SU-DHL-6 (cell line): ENCODE results near the gene ABCC4.

Experiments
- H2AFZ ChIP-seq: fragments of 200-600 bp; sonication (generic); 2 replicates; pipeline ENCODE4 v1.6.1; 2014; ENCODE audit warnings: low read depth, mild to moderate bottlenecking, moderate library complexity, mixed read lengths, antibody characterized with exemption, low read length; ENCODE audit not compliant: severe bottlenecking
- H3F3A ChIP-seq: fragments of 200-600 bp; shearing (Covaris generic); 2 replicates; pipeline ENCODE4 v1.6.0; 2016; ENCODE audit warnings: antibody characterized with exemption, mild to moderate bottlenecking; ENCODE audit not compliant: insufficient read depth
- H3K27ac ChIP-seq: fragments of 200-600 bp; sonication (generic); 2 replicates; pipeline ENCODE4 v1.5.1; 2016; ENCODE audit warnings: low read depth, mild to moderate bottlenecking, low read length, moderate library complexity, mixed read lengths
- H3K27me3 ChIP-seq: fragments of 200-600 bp; sonication (generic), shearing (Covaris generic); 2 replicates; pipeline ENCODE4 v1.6.0; 2014; ENCODE audit warnings: mild to moderate bottlenecking, low read length
- H3K36me3 ChIP-seq: fragments of 200-600 bp; sonication (generic); 2 replicates; pipeline ENCODE4 v1.6.1; 2014; ENCODE audit warnings: mild to moderate bottlenecking, low read length, mixed read lengths
- H3K4me2 ChIP-seq: fragments of 300-600, 200-600 bp; shearing (Covaris generic), sonication (generic); 2 replicates; pipeline ENCODE4 v1.6.0; 2014; ENCODE audit warnings: low read length, low read depth, mild to moderate bottlenecking; ENCODE audit not compliant: poor library complexity, severe bottlenecking
- H3K4me3 ChIP-seq: fragments of 200-600 bp; sonication (generic); 2 replicates; pipeline ENCODE4 v1.5.1; 2014; ENCODE audit warnings: antibody characterized with exemption, low read length, mild to moderate bottlenecking, mixed read lengths; ENCODE audit not compliant: insufficient read depth, poor library complexity, severe bottlenecking
- H3K79me2 ChIP-seq: fragments of 200-600 bp; sonication (generic); 2 replicates; pipeline ENCODE4 v1.6.1; 2014; ENCODE audit warnings: mild to moderate bottlenecking, low read length, moderate library complexity; ENCODE audit not compliant: insufficient read depth
- H3K9ac ChIP-seq: fragments of 200-600 bp; sonication (generic); 2 replicates; pipeline ENCODE4 v1.7.0; 2014; ENCODE audit warnings: mild to moderate bottlenecking, low read length
- H3K9me2 ChIP-seq: fragments of 200-600 bp; sonication (generic); replicated peaks from 2 replicates; pipeline ENCODE4 v1.6.1; 2014; ENCODE audit warnings: low read length; ENCODE audit not compliant: insufficient read depth
- H3K9me3 ChIP-seq: fragments of 200-600 bp; sonication (generic); 2 replicates; pipeline ENCODE4 v1.6.1; 2014; ENCODE audit warnings: low read length, mixed read lengths; ENCODE audit not compliant: insufficient read depth
- H4K20me1 ChIP-seq: fragments of 200-600 bp; sonication (generic); 2 replicates; pipeline ENCODE4 v1.6.1; 2014; ENCODE audit warnings: low read depth, mild to moderate bottlenecking, antibody characterized with exemption, low read length, moderate library complexity, mixed read lengths
- EZH2phosphoT487 ChIP-seq: fragments of 200-600 bp; sonication (generic), shearing (Covaris generic); conservative IDR thresholded peaks from 2 replicates; pipeline ENCODE4 v1.6.1; 2018; ENCODE audit warnings: mild to moderate bottlenecking, antibody characterized with exemption, low read length, moderate library complexity, mixed read lengths
- TF ChIP-seq, protein P1 (sequence below): fragments of 200-600 bp; sonication (generic); IDR thresholded peaks from one replicate; pipeline ENCODE4 v1.5.1; 2017; ENCODE audit warnings: antibody characterized with exemption, mild to moderate bottlenecking, low read length, moderate library complexity; ENCODE audit not compliant: insufficient read depth, poor library complexity, severe bottlenecking

Gene ABCC4

DNA sequence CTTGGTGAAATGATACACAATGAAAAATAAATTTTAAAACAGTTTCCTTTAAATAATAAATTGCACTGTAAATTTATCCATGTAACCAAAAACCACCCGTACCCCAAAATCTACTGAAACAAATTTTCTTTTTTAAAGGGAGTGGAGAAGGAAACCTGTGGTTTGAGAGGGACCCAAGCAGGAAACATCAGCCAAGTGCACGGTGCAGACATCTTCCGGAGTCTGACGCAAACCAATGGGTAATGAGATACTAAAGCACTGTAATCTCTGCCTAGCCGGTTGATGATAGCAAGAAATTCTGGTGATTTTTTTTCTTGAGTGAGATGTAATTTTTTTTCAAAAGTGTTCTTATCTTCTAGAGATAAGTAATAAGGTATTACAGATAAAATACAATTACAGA lies 115.4 kb downstream of the ABCC4 start:
- no peaks in the 10 kb centered on the region for H3K79me2 ChIP-seq
- TF ChIP-seq, protein P1, sequence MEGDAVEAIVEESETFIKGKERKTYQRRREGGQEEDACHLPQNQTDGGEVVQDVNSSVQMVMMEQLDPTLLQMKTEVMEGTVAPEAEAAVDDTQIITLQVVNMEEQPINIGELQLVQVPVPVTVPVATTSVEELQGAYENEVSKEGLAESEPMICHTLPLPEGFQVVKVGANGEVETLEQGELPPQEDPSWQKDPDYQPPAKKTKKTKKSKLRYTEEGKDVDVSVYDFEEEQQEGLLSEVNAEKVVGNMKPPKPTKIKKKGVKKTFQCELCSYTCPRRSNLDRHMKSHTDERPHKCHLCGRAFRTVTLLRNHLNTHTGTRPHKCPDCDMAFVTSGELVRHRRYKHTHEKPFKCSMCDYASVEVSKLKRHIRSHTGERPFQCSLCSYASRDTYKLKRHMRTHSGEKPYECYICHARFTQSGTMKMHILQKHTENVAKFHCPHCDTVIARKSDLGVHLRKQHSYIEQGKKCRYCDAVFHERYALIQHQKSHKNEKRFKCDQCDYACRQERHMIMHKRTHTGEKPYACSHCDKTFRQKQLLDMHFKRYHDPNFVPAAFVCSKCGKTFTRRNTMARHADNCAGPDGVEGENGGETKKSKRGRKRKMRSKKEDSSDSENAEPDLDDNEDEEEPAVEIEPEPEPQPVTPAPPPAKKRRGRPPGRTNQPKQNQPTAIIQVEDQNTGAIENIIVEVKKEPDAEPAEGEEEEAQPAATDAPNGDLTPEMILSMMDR, result no peak
- no peak for TF ChIP-seq EZH2phosphoT487
- no peaks in the 10 kb centered on the region for H3K27me3 ChIP-seq
- no peak overlapping the region for H2AFZ ChIP-seq
- no peak overlapping the region for H3K27ac ChIP-seq
- no peak overlapping the region for H3K9ac ChIP-seq
- H3K4me3 ChIP-seq, result no peak overlapping the region
- no peaks in the 10 kb centered on the region for H4K20me1 ChIP-seq
- no peaks in the 10 kb centered on the region for H3K9me2 ChIP-seq
- no peaks in the 10 kb centered on the region for H3F3A ChIP-seq
- H3K36me3 ChIP-seq, result no peaks in the 10 kb centered on the region; the same call in 1 of the 2 replicates
- H3K9me3 ChIP-seq, result no peaks in the 10 kb centered on the region
- no peak overlapping the region for H3K4me2 ChIP-seq

DNA sequence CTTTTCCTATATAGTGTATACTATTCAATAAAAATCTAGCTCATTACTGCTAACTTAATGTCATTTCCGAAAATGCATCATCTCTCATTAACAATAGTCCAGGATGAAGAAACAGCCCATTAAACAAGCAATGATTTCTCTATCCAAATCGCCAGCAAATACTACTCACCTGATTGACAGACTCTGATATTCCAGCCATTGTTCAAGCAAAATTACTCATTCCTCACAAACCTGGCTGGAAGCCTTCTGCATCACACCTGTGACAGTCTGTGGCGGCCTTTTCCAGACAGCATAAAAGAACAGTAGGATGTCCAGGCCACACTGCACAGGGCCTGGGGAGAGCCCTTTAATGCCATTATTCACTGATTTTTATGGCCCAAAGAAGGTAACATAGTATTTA lies 115.9 kb downstream of the ABCC4 start:
- no peak for TF ChIP-seq EZH2phosphoT487
- TF ChIP-seq, protein P1, result no peak
- Histone ChIP-seq H3K4me2 (no peak overlapping the region), H4K20me1 (no peaks in the 10 kb centered on the region)

DNA sequence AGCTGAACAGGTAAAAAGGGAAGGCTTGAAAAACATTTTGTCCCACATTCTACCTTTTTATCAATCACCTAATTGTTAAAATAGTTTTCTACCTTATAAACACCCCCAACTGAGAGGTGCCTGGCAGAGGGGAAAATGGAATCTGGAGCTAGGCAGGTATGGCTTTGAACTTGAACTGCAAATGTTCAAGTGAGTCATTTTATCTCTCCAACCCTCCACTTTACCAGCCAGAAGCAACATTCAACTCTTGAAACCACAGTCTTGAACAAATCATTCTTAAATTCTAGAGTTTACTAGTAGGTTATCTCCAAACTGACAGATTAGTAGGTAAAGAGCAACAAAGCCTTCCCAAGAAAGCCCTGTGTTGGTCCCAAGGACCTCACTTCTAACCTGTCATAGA lies 116.9 kb downstream of the ABCC4 start:
- no peaks in the 10 kb centered on the region for H3K9me2 ChIP-seq
- no peaks in the 10 kb centered on the region for H3K27me3 ChIP-seq
- no peaks in the 10 kb centered on the region for H3K9me3 ChIP-seq
- no peak overlapping the region for H3K4me2 ChIP-seq
- H4K20me1 ChIP-seq, result no peaks in the 10 kb centered on the region
- H3K79me2 ChIP-seq, result no peaks in the 10 kb centered on the region
- no peak overlapping the region for H3K9ac ChIP-seq
- TF ChIP-seq, protein P1, result no peak
- no peak for TF ChIP-seq EZH2phosphoT487
- no peak overlapping the region for H3K27ac ChIP-seq
- no peak overlapping the region for H3K4me3 ChIP-seq
- no peaks in the 10 kb centered on the region for H3F3A ChIP-seq
- H2AFZ ChIP-seq, result no peak overlapping the region
- no peaks in the 10 kb centered on the region; the same call in 1 of the 2 replicates for H3K36me3 ChIP-seq

More for the DNA sequence above, 115.9 kb downstream of the ABCC4 start:
- Histone ChIP-seq H3K27me3 (no peaks in the 10 kb centered on the region), H3K79me2 (no peaks in the 10 kb centered on the region), H3F3A (no peaks in the 10 kb centered on the region), H3K4me3 (no peak overlapping the region), H2AFZ (no peak overlapping the region), H3K9me2 (no peaks in the 10 kb centered on the region), H3K9me3 (no peaks in the 10 kb centered on the region), H3K36me3 (no peaks in the 10 kb centered on the region; the same call in 1 of the 2 replicates), H3K9ac (no peak overlapping the region), H3K27ac (no peak overlapping the region)
